HepG2 (cell line): ENCODE data around the gene CRNKL1. TPM values are rescaled to one million over a fixed set of nuclear protein-coding genes. Genes with fewer than 3 reads are reported as not detected.

Experiments
- ETV5 ChIP-seq: IDR thresholded peaks from 2 replicates; pipeline ENCODE4 v1.6.1; 2018; ENCODE audit warnings: missing biosample characterization, missing genetic modification reagents, inconsistent platforms, borderline replicate concordance
- GPN1 ChIP-seq: sonication (generic); formaldehyde crosslinking; IDR thresholded peaks from 2 replicates; pipeline ENCODE4 v1.5.1; 2020; ENCODE audit warnings: missing genetic modification reagents, borderline replicate concordance
- GZF1 ChIP-seq: sonication (generic); formaldehyde crosslinking; IDR thresholded peaks from 2 replicates; pipeline ENCODE4 v1.5.1; 2020; ENCODE audit warnings: mild to moderate bottlenecking, missing genetic modification reagents
- KLF6 ChIP-seq: IDR thresholded peaks from 2 replicates; pipeline ENCODE4 v1.8.0; 2016; ENCODE audit warnings: missing biosample characterization, missing genetic modification reagents
- MYPOP ChIP-seq: sonication (generic); formaldehyde crosslinking; IDR thresholded peaks from 2 replicates; pipeline ENCODE4 v1.8.1; 2023; ENCODE audit warnings: mild to moderate bottlenecking, moderate library complexity, missing genetic modification reagents
- PRMT3 ChIP-seq: sonication (generic); formaldehyde crosslinking; IDR thresholded peaks from 2 replicates; pipeline ENCODE4 v1.8.1; 2022; ENCODE audit warnings: low read depth, mild to moderate bottlenecking, moderate library complexity, missing genetic modification reagents, borderline replicate concordance
- REXO4 ChIP-seq: sonication (generic); formaldehyde crosslinking; IDR thresholded peaks from 2 replicates; pipeline ENCODE4 v1.8.0; 2022; ENCODE audit warnings: missing genetic modification reagents, mild to moderate bottlenecking, borderline replicate concordance
- RFXANK ChIP-seq: IDR thresholded peaks from 2 replicates; pipeline ENCODE4 v1.6.1; 2016
- TARDBP ChIP-seq: sonication (generic); formaldehyde crosslinking; IDR thresholded peaks from 2 replicates; pipeline ENCODE4 v1.8.0; 2022; ENCODE audit warnings: mild to moderate bottlenecking, missing genetic modification reagents
- ZBTB7B ChIP-seq: sonication (generic); formaldehyde crosslinking; IDR thresholded peaks from 2 replicates; pipeline ENCODE4 v1.4.0; 2020; ENCODE audit warnings: missing genetic modification reagents
- ZNF225 ChIP-seq: sonication (generic); formaldehyde crosslinking; IDR thresholded peaks from 2 replicates; pipeline ENCODE4 v1.4.0; 2020; ENCODE audit warnings: mild to moderate bottlenecking, missing genetic modification reagents
- ZNF276 ChIP-seq: sonication (generic); formaldehyde crosslinking; IDR thresholded peaks from 2 replicates; pipeline ENCODE4 v1.4.0; 2020; ENCODE audit warnings: mild to moderate bottlenecking, low read depth, missing genetic modification reagents
- ZNF280B ChIP-seq: sonication (generic); formaldehyde crosslinking; IDR thresholded peaks from 2 replicates; pipeline ENCODE4 v1.5.0; 2020; ENCODE audit warnings: missing genetic modification reagents, mild to moderate bottlenecking, borderline replicate concordance
- ZNF350 ChIP-seq: sonication (generic); formaldehyde crosslinking; IDR thresholded peaks from 2 replicates; pipeline ENCODE4 v1.4.0; 2020; ENCODE audit warnings: mild to moderate bottlenecking, low read depth, missing genetic modification reagents, borderline replicate concordance
- ZNF704 ChIP-seq: sonication (generic); formaldehyde crosslinking; IDR thresholded peaks from 2 replicates; pipeline ENCODE4 v1.8.1; 2023; ENCODE audit warnings: mild to moderate bottlenecking, inconsistent platforms, moderate library complexity, missing genetic modification reagents, borderline replicate concordance
- ZNF879 ChIP-seq: sonication (generic); formaldehyde crosslinking; IDR thresholded peaks from 2 replicates; pipeline ENCODE4 v1.8.1; 2023; ENCODE audit warnings: missing genetic modification reagents
- polyA plus RNA-seq, 8 experiments: library from polyadenylated mRNA; depleted of rRNA in 3 of 8; stranded (reverse) in 7 of 8; unstranded in 1 of 8; fragments of >200 nt; fragmentation: Illumina TruSeq in 4 of 8; extraction: Trizol in 4 of 8; gene quantifications; 2 replicates each; pipeline versions ENCODE4 v1.2.1 to v1.2.3, GENCODE V29; 2011 to 2016; ENCODE audit warnings: low read depth in 4 of 8, missing spikeins in 1 of 8, mixed read lengths in 1 of 8; ENCODE audit not compliant: insufficient read depth in 1 of 8
- total RNA-seq, 5 experiments: library from RNA; depleted of rRNA; stranded (reverse); fragments of >200 nt; fragmentation: Illumina TruSeq; extraction: Trizol; gene quantifications; 2 replicates each; pipeline ENCODE4 v1.2.3, GENCODE V29; 2016; ENCODE audit warnings: low read depth in 1 of 5

Gene CRNKL1
- total and polyA plus RNA-seq, 2 of the 13 experiments (the other 11 are each of a cell fraction or from before 2014, with no cell fraction given): 12.3 to 64.5 TPM

GRCh38 chr20:20052074-20052970 is at the start of gene CRNKL1, which contains the start of gene CFAP61 (continued):
- TF ChIP-seq ZNF350 (CRISPR knock-in tag) (peak; percentile 99), GZF1 (CRISPR knock-in tag) (peak; percentile 81; the same call in 1 of the 2 replicates), ZNF879 (no peak), MYPOP (peak; percentile 98), PRMT3 (CRISPR knock-in tag) (no peak; the same call in 1 of the 2 replicates), ZNF280B (CRISPR knock-in tag) (peak; percentile 98; the same call in 1 of the 2 replicates), TARDBP (peak; percentile 67), RFXANK (CRISPR knock-in tag) (0 out of 2 replicates have a peak, but pooled peaks have one; percentile 57), ZNF225 (peak; percentile 98), ZBTB7B (CRISPR knock-in tag) (peak; percentile 67), ETV5 (CRISPR knock-in tag) (peak; percentile 95), ZNF276 (CRISPR knock-in tag) (peak; percentile 86; the same call in 1 of the 2 replicates), GPN1 (no peak), KLF6 (peak; percentile 80), REXO4 (CRISPR knock-in tag) (no peak), ZNF704 (CRISPR knock-in tag) (peak; percentile 98)
